Measurements from ENCODE around the gene LRRC45. TPM values are rescaled to one million over a fixed set of nuclear protein-coding genes. Genes with fewer than 3 reads are reported as not detected.

LRRC45 gene
- total RNA-seq, 1 donor: 5.5 TPM

DNA sequence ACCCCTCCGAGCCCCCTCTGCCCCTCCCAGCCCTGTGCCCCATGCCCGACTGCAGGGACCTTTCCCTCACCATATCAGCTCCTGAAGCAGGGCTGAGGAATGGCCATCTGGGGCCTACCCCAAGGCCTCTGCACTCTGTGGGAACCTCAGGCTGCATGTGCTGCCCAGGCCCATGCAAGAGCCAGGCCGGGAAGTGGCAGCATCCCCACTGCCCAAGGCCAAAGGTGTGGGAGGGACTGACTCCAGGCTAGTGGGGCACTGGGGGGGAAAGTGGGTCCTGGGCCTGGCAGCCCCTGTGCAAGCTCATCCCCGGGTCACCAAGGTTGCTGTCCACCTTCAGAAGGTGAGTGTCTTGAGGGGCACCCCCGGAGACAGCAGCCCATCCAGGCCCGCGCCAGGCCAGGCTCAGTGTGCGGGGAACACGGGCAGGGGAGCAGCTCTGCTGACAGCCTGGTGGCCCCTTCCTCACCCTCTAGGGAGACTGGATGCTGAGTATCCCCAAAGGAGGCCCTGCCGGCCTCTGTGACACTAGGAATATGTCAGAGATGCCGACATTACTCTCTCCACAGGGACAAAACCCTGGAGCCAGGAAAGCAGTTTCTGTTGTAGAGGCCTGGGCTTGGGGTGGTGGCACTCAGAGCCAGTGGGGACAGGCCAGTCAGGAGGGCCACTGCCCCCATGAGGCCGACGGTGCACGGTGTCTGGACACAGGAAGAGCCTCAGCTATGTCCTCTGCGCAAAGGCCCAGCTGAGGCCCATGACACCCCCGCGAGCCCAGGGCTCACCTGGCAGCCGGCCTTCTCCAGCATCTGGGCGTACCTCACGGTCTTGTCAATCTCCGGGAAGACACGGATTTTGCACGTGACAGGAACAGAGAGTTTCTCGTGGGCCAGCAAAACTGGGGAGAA lies 39.2 kb downstream of the LRRC45 start:
- no peaks in the 10 kb centered on the region for H3K9me3 ChIP-seq (ENCODE audit: low read depth, low read length)
- H3K4me3 ChIP-seq (ENCODE audit: low read length): no peak overlapping the region
- peaks cover 26% of the 10 kb centered on the region for H3K4me1 ChIP-seq (ENCODE audit: insufficient read depth, low read length)
- no peaks in the 10 kb centered on the region for H3K27me3 ChIP-seq (ENCODE audit: insufficient read depth, low read length)

DNA sequence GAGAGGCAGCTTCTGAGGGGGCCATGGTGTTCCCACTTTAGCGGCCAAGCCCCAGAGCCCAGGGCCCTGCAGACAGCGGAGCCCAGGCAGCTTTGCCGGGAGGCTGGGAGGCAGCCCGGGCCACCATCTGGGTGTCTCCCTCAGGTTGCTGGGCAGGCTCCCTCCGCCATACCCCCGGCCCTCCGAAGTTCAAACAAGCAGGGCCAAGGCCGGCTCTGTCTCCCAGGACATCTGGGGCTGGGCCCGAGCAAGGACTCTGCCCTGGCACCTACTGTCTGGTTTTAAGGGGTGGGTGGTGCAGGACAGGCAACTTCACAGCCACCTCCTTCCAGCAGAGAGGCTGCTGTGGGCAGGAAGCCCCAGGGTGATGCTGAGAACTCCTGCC lies 39.9 kb downstream of the LRRC45 start:
- no peak overlapping the region for H3K4me3 ChIP-seq (ENCODE audit: low read length)
- no peaks in the 10 kb centered on the region for H3K9me3 ChIP-seq (ENCODE audit: low read depth, low read length)
- no peaks in the 10 kb centered on the region for H3K27me3 ChIP-seq (ENCODE audit: insufficient read depth, low read length)
- H3K4me1 ChIP-seq (ENCODE audit: insufficient read depth, low read length): peaks cover 26% of the 10 kb centered on the region

- Histone ChIP-seq H3K4me1 (ENCODE audit: insufficient read depth, low read length) (peaks cover 26% of the 10 kb centered on the region), H3K9me3 (ENCODE audit: low read depth, low read length) (no peaks in the 10 kb centered on the region), H3K27me3 (ENCODE audit: insufficient read depth, low read length) (no peaks in the 10 kb centered on the region), H3K4me3 (ENCODE audit: low read length) (no peak overlapping the region)
Measured at GRCh38 chr17:82063424-82064415, 40.6 kb downstream of the LRRC45 start.

- no peaks in the 10 kb centered on the region for H3K9me3 ChIP-seq (ENCODE audit: low read depth, low read length)
- no peaks in the 10 kb centered on the region for H3K27me3 ChIP-seq (ENCODE audit: insufficient read depth, low read length)
- peak overlapping the region; percentile 62 for H3K4me3 ChIP-seq (ENCODE audit: low read length)
- H3K4me1 ChIP-seq (ENCODE audit: insufficient read depth, low read length): peaks cover 26% of the 10 kb centered on the region
Measured at GRCh38 chr17:82064433-82065192, 41.5 kb downstream of the LRRC45 start.

- no peaks in the 10 kb centered on the region for H3K9me3 ChIP-seq (ENCODE audit: low read depth, low read length)
- H3K4me3 ChIP-seq (ENCODE audit: low read length): peak overlapping the region; percentile 62
- peaks cover 26% of the 10 kb centered on the region for H3K4me1 ChIP-seq (ENCODE audit: insufficient read depth, low read length)
- no peaks in the 10 kb centered on the region for H3K27me3 ChIP-seq (ENCODE audit: insufficient read depth, low read length)
Measured at GRCh38 chr17:82065193-82065637, 42.1 kb downstream of the LRRC45 start.

- H3K4me1 ChIP-seq (ENCODE audit: insufficient read depth, low read length): peaks cover 26% of the 10 kb centered on the region
- H3K4me3 ChIP-seq (ENCODE audit: low read length): peak within 1 kb of the TSS; percentile 62
- H3K9me3 ChIP-seq (ENCODE audit: low read depth, low read length): no peaks in the 10 kb centered on the region
- H3K27me3 ChIP-seq (ENCODE audit: insufficient read depth, low read length): no peaks in the 10 kb centered on the region
Measured at GRCh38 chr17:82065638-82066303, 42.7 kb downstream of the LRRC45 start, which contains the start of gene DUS1L. Gene DUS1L (minus strand): TSS chr17:82065804. CDS start chr17:82065059, 745 bp downstream.

DNA sequence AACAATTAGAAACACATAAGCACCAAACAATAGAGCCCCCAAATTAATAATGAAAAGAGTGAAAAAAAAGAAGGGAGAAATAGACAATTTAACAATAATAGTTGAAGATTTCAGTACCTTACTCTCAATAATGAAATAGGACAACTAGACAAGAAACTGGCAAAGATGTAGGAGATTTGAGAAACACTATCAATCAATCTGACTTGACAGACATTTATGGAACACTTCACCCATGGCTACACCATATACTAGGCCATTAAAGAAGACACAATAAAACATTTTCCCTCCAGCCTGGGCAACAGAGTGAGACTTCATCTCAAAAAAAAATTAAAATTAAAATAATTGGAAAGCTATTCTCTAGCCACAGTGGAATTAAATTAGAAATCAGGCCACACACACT lies 47.5 kb downstream of the LRRC45 start:
- H3K4me1 ChIP-seq (ENCODE audit: insufficient read depth, low read length): peaks cover 8% of the 10 kb centered on the region
- H3K4me3 ChIP-seq (ENCODE audit: low read length): no peak overlapping the region
- H3K9me3 ChIP-seq (ENCODE audit: low read depth, low read length): no peaks in the 10 kb centered on the region
- no peaks in the 10 kb centered on the region for H3K27me3 ChIP-seq (ENCODE audit: insufficient read depth, low read length)

- Histone ChIP-seq H3K4me3 (ENCODE audit: low read length) (no peak overlapping the region), H3K27me3 (ENCODE audit: insufficient read depth, low read length) (no peaks in the 10 kb centered on the region), H3K9me3 (ENCODE audit: low read depth, low read length) (no peaks in the 10 kb centered on the region), H3K4me1 (ENCODE audit: insufficient read depth, low read length) (no peaks in the 10 kb centered on the region)
Measured at GRCh38 chr17:82072827-82073226, 49.7 kb downstream of the LRRC45 start.

- no peaks in the 10 kb centered on the region for H3K9me3 ChIP-seq (ENCODE audit: low read depth, low read length)
- no peaks in the 10 kb centered on the region for H3K27me3 ChIP-seq (ENCODE audit: insufficient read depth, low read length)
- H3K4me1 ChIP-seq (ENCODE audit: insufficient read depth, low read length): no peaks in the 10 kb centered on the region
- H3K4me3 ChIP-seq (ENCODE audit: low read length): no peak overlapping the region
Measured at GRCh38 chr17:82073446-82073845, 50.3 kb downstream of the LRRC45 start.

DNA sequence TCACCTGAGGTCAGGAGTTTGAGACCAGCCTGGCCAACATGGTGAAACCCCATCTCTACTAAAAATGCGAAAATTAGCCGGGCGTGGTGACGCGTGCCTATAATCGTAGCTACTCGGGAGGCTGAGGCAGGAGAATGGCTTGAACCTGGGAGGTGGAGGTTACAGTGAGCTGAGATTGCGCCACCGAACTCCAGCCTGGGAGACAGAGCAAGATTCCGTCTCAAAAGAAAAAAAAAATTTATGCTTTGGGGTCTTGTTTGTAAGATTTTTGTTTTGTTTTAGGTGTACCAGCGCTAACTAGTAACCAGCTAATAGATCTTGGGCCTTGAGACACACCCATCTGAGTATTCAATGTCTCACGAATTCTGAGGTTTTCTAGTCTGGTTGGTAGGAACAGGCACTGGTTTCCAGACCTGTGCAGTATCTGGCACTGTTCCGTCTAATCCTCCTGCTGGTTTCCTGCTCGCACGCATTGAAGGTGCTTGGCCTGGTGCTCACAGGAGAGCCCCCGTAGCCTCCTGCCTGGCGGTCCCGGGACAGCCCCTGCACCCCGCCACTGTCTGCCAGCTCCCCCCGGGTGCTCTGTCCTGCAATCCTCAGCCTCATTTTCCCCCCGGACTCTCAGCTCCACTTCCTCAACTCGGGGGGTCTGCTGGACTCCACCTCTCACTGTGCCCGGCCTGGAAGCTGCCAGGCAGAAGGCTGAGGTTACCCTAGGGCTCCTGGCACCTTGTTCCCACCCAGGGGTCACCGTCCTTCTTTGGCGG lies 53.1 kb downstream of the LRRC45 start:
- Histone ChIP-seq H3K4me1 (ENCODE audit: insufficient read depth, low read length) (no peaks in the 10 kb centered on the region), H3K27me3 (ENCODE audit: insufficient read depth, low read length) (no peaks in the 10 kb centered on the region), H3K4me3 (ENCODE audit: low read length) (no peak overlapping the region), H3K9me3 (ENCODE audit: low read depth, low read length) (no peaks in the 10 kb centered on the region)

DNA sequence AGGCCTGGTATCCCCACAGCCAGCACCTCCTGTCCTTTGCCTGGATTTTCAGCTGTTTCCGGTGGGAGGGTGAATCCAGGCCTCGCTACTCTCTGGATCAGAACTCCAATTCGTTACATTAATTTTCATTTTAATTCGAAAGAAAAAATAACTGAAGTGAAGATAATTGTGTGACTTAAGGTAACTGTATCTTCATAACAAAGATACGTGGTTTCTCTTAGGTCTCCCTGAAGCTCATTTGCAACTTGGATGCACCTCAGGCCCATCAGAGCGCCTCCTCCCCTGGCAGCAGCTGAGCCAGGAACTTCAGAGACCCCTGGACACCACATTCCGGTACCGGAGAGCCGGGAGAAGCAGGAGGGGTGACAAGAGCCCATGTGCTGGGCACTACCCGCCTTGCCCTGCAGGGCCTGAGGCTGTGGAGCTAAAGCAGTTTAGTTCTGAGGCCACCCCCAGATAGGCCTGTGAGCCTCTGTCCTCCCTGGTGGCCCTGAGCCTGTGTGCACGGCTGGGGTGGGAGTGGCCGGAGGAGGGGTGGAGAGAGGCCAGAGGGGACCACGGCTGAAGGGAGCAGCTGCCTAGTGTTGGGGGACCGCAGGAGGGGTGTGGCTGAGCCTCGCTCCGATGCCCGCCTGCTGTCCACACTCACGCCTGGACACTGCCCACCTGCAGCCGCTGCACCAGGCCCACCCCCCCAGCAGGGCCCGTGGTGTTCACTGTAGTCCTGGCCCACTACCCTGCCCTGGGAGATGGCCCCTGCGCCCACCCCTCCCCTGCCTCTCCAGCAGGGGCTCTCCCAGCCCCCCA lies 53.9 kb downstream of the LRRC45 start:
- H3K27me3 ChIP-seq (ENCODE audit: insufficient read depth, low read length): no peaks in the 10 kb centered on the region
- H3K9me3 ChIP-seq (ENCODE audit: low read depth, low read length): no peaks in the 10 kb centered on the region

DNA sequence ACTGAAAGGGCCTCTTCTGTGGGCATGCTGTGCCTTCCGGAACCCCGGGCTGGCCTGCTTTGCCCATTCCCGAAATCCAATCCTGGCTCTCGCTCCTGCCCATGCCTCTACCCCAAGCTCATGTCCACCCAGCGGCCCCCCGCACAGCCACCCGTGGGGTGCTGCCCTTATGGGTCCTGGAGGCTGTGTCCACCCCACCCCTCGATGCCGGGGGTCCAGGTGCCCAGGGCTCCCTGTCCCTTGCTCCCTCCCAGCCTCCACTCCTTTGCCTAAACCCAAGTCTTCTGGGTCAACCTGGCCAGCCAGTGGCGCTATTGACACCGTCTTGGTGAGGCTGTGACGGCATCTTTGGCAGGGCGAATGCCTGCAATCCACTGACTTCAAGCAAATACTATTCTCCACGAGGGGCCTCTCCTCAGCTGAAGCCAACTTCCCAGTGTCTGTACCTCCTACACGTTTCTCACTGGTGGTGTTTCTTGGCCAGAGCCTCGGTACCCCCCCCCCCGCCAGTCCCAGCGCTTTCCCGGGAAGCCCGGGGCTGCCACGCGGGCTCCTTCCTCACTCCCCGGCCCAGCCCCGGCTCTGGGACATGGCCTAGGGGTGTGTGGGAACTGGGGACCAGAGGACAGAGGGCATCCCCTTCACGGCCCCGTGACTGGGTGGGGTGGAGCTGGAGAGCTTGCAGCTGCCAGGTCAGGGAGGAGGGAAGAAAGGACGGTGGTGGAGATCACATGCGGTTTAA lies 54.7 kb downstream of the LRRC45 start:
- H3K27me3 ChIP-seq (ENCODE audit: insufficient read depth, low read length): no peaks in the 10 kb centered on the region

More for the DNA sequence above, 53.9 kb downstream of the LRRC45 start:
- Histone ChIP-seq H3K4me1 (ENCODE audit: insufficient read depth, low read length) (no peaks in the 10 kb centered on the region), H3K4me3 (ENCODE audit: low read length) (no peak overlapping the region)

More for the DNA sequence above, 54.7 kb downstream of the LRRC45 start:
- Histone ChIP-seq H3K9me3 (ENCODE audit: low read depth, low read length) (no peaks in the 10 kb centered on the region), H3K4me1 (ENCODE audit: insufficient read depth, low read length) (no peaks in the 10 kb centered on the region), H3K4me3 (ENCODE audit: low read length) (no peak overlapping the region)

All from mononuclear cell (primary cell).